Activated T-helper 2 cell treated with anti-CD3 and anti-CD28 coated beads, Interferon-gamma antibody, Interleukin-2, Interleukin-4, amounts not matched to agents 10 μg/mL and 5 μg/mL and 100 μg/mL, durations not matched to agents 14 hours and 24 hours and 36 hours (primary cell): ENCODE results near the gene ARHGAP10. TPM values are rescaled to one million over a fixed set of nuclear protein-coding genes. Genes with fewer than 3 reads are reported as not detected.

Experiments used
- total RNA-seq: library from RNA; stranded (reverse); gene quantifications from 2 replicates; pipeline ENCODE4 v1.2.3, GENCODE V29; 2022

ARHGAP10 gene
- total RNA-seq, 1 donor from 2014 or later: 18.5 TPM

Other genes starting within 250 kb of the ARHGAP10 start
- 20.4 and 22.0 TPM in 2 replicates for gene TMEM184C, start 114.7 kb upstream of the ARHGAP10 start, total RNA-seq
- gene PRMT9, start 47.9 kb upstream of the ARHGAP10 start, total RNA-seq: 8.4 and 8.9 TPM in 2 replicates